NCI-H510A treated with DMSO at 0.1 percent for 48 hours (cell line): ENCODE results near the gene RNU1-3.
"Not testable (repeated sequence)": the region's sequence is repeated elsewhere in the genome, so short reads cannot be mapped to it uniquely, and the experiment has no call there.

Experiments used
- DNase-seq: peaks from one replicate; lab custom pipeline; 2025; lab: John Stamatoyannopoulos, UW

Gene RNU1-3

DNA sequence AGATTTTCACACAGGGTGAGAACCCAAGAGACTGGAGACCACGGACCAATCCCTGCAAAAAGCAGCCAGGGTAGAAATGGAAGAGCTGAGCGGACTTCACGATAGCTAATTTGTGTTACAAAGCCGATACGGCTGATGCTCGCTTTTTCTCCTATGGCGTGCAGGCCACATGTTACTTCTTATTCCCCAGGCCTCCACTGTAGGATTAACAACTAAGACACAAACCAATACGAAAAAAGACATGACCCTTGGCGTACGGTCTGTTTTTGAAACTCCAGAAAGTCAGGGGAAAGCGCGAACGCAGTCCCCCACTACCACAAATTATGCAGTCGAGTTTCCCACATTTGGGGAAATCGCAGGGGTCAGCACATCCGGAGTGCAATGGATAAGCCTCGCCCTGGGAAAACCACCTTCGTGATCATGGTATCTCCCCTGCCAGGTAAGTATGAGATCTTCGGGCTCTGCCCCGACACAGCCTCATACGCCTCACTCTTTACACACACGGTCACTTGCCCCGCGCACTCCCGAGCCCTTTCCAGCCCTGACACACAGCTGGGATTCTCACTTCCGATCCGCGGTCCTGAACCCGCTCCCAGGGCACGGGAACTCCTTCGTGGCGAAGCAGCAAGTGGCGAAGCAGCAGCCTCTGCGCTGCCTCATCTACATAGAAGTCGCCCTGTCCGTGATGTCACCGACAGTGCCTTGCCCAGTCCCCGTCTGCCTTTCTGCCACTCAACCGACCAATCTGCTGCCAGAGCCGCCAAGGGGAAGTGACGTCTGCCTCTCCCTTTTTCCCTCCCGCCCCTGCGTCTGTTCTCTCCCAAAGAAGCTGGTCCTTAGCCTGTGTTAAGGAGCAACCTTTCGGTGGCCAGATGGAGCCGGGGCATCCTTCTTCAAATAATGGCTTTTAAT lies at the start of gene RNU1-3:
RNU1-3 (minus strand) TSS at position 447 of the 912 bp plus-strand sequence.
- DNase-seq: not testable (repeated sequence)

DNA sequence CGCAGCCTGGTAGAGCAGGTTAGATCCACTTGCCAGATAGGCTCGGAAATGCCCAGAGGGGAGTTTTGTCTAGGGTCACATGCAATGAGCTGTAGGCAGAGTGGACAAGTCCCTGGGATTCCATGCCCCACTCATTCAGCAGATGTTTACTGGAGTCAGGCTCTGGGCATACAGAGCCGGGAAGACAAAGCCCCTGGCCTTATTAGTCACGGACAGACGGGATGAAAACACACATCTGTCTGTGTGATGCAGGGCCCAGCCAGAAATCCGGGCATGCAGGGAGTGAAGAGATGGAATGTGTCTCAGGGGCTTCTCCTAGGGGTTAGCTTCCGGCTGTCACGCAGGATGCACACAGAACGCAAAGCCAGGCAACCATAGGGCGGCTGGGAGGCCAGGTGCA lies 46.7 kb upstream of the RNU1-3 start:
- DNase-seq: not testable (repeated sequence)

DNA sequence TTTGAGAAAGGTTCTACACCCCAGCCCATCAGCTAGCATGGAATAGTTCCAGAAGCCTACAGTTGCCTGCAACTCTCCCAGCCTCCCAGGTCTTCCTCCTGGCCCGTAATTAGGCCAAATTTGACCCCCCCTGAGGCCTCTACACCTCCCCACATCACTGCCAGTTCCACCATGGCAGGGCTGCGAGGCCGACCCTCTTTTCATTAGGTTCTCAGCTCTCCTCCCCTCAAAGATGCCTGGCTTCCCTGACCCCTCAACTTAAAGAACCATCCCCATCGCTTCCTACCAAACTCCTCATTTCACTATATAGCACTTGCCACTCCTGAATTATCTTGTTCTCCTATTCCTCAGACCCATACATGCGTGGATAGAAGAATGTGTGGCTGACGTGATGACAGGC lies 46.2 kb upstream of the RNU1-3 start:
- not testable (repeated sequence) for DNase-seq

DNA sequence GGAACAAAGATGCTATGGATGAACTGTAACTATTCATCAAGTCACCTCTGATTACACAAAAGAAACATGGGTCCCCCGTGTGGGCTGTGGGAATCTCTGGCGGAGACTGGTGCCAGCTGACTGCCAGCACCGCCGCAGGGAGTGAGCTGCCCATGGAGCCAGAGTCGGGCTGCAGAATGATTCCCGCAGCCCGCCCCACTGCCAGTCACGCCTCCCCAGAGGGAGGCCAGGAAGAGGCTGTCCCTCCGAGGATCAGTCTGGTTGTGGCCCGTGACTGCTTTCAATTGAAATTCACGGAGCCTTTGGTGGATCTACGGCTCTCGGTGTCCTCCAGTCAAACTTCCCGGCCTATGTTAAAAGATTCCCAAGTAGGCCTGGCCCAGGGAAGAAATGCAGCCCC lies 45.8 kb upstream of the RNU1-3 start:
- DNase-seq: not testable (repeated sequence)

DNA sequence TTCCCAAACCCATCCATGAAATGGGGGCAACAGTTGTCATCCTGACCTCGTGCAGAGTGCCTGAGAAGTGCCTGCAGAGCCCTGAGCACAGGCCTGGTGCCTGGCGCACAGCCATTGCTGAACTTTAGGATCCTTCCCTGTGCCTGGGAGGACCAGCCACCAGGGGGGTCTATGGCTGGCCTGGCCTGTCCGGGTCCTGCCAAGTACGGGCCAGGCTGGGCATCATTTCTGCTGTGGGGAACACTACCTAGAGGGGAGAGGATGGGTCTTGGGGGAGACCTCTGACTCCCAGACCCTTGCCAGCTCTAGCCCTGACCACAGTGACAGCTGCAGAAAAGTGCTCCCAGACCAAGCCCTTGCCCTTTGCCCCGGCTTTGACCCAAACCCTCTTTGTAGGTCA lies 45.4 kb upstream of the RNU1-3 start:
- not testable (repeated sequence) for DNase-seq

DNA sequence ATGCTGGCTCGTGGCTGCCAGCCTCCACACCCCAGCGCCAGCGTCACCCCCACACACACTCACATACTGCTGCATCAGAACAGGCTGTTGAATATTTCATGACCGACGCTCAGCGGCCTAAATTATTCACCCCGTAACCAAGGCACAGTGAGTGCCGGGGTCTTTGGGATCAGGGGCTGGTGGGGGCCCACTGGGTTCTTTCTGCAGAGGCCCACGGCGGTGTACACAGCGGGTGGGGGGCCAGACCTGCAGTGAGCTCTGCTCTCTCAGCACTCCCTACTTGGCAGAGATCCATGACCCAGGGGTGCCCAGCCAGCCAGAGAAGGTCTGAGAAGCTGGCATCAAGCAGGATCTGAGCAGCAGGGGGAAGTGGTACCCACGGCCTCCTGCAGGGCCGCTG lies 43.9 kb upstream of the RNU1-3 start:
- DNase-seq: not testable (repeated sequence)

DNA sequence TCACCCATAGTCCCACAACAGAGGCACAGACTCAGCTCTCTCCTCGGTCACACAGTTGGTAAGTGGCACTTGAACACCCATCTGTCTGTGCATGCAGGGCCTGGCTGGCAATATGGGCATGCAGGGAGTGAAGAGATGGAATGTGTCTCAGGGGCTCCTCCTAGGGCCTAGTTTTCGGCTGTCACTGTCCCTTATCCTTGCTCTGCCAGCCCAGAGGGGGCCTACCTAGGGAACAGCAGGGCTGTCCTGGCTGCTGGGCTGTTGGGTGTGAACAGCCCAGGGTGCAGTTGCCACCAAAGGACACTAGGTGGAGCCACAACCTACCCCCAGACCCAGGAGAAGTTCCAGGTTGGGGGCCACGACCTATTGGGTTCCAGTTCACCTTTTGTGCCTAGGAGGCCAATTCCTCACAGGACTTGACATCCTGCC lies 42.9 kb upstream of the RNU1-3 start:
- peak; percentile 33 for DNase-seq

DNA sequence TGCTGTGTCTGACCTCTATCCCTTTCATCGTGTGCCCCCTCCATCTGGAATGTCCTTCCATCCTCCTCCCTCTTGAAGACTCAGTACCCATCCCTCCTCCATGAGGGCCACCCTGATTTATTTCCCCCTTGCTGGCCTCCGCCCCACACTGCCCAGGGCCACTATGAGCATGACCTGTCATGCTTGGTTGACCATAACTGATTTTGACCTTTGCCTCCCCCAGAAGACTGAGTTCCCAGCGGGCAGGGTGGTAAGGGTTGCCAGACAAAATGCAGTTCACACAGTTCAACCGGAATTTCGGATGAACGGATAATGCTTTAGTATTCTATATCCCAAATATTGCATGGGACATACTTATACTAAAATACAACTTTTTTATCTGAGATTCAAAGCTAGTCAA lies 42.0 kb upstream of the RNU1-3 start:
- not testable (repeated sequence) for DNase-seq

DNA sequence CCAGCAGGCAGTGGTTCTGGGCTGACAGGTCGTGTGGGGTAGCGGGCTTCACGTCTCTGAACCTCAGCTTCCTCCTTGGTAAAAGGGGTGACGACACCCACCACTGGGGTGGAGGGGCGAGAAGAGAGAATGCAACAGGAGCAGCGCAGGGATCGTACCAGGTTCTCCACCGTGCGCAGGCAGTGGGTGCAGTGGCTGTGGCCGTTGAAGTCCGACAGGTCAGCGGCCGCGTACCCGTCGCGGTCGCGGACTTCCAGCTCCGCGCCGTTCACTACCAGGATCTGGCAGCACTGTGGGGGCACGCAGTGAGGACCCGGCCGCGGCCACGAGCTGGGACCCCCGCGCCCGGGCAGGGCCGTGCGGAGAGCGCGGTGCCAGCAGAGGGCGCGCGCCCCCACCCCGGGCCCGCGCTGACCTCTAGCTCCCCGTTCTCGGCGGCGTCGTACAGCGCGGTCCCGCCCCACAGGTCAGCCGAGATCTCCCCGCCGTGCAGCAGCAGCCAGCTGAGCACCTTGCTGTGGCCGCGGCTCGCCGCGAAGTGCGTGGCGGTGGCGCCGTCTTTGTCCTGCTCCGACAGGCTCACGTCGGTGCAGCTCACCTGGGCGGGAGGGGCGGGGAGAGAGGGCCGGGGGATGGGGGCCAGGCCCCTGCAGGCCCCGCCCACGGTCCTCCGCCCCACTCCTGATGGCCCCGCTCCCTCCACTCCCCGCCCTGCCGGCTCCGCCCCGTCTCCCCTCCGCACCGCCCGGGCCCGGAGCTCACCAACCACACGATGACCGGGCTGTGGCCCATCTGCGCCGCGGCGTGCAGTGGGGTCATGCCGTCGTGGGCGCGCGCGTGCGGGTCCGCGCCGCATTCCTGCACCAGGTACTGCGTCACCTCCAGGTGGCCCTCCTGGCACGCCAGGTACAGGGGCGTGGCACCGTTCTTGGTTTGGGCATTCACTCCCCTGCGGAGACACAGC lies 40.7 kb upstream of the RNU1-3 start:
- DNase-seq: not testable (repeated sequence)

DNA sequence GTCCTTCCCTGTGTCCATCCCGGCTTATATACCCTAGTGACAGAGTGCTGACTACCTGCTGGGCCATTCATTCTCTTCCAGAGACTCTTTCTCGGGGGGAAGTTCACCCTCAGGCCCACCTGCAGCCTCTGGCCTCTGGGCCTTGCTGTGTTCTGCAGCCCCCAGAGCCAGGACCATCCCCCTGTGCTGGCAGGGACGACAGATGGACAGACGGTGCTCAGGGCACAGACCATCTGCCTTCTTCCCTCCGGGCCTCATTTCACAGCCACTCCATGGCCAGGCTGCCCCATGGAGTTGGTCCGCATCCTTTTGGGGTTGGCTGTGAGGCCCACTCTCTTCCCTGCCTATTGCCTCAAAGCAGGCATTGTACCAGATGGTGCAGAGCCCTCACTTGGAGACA lies 39.6 kb upstream of the RNU1-3 start:
- not testable (repeated sequence) for DNase-seq

DNA sequence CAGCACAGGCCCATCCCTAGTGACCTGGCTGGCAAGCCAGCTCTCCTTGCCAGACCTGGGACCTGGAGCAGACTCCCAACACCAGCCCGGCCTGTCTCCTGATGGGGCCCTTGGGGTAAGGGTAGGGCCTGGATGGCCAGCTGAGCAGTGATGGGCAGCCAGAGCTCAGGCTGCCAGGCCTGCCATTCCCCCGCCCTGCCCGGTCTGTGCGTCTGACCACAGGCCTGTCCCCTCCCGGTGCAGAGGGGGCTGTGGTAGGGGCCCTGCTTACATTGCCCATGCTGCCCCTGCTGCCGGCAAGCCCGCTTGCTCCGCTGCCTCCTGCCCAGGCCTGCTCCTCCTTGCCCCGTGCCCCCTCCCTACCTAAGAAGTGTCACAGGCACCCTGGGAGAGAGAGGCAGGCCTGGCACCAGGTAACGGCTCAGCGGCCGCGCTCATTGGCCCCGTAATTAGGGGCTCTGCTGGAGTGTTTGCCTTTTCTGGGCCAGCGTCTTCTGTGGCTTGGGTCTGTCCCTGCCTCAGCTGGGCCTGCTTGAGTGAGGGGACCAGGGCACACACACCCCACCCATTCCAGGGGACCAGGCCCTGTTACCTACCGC lies 37.9 kb upstream of the RNU1-3 start:
- not testable (repeated sequence) for DNase-seq

DNA sequence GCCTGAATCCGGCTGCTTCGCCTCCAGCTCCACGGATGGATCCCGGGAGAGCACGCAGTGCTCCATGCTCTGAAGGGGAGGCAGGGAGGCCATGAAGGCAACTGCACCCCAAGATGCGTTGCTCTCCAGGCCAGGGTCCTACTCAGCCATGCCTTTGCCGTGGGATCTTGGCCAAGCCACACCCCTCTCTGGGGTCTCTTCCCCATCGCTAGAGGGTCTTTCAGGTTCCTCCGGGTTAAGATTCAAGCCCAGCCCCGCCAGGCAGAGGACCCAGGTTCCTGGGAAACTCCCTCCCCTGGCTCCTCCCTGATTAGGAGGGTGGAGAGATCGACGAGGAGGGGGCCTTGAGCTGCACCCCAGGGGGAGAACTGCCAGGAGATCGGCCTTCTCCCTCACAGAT lies 37.3 kb upstream of the RNU1-3 start:
- DNase-seq: not testable (repeated sequence)

DNA sequence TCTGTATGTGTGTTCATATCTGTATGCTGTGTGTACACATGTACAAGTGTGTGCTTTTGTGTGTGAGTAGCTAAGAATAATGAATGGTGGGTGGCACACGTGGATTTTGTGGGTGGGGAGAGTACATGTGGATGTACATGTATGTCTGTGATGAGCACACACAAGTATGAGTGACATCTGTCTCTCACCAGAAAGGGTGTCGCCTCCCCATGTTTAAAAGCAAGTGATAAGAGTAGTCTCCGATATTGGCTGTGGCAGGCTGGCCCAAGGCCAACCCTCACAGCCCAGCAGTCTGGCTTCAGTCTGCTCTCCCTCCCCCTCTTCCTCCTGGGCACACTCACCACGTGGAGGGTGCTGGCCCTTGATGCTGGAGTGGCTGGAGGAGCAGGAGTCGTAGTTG lies 36.9 kb upstream of the RNU1-3 start:
- DNase-seq: not testable (repeated sequence)

DNA sequence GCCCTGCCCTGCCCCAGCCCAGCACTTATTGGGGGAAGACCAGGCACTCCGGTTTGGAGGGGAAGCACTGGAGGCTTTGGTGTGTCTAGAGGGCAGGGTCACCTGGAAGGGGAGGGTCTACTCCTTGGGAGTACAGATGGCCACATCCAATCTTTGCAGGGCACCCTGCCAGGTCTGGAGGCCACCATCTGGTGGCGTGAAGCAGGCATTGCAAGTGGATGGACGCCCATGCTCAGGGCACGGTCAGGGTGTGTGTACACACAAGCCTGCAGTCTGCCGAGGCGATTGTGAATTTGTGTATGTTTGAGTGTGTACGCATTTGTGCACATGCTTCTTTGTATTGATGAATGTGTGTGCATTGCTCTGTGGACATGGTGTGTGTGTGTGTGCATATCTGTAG lies 36.4 kb upstream of the RNU1-3 start:
- not testable (repeated sequence) for DNase-seq

DNA sequence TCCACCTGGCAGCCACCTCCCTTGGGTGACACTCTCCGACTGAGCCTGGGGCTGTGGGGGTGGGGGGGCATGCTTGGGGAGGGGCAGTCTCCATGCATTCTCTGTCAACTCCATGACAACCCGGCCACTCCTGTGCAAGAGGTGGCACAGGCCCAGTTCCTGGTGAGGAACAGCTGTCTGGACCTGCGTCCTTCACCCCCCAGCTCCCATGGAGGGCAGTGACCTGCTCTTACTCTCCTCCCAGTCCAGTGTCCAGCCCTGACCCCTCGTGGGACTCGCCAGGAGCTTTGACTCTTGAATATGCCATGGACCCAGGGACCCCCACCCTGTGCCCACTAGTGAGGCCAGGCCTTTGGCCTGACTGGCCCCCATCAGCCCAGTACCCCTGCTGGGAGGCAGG lies 35.5 kb upstream of the RNU1-3 start:
- DNase-seq: not testable (repeated sequence)

DNA sequence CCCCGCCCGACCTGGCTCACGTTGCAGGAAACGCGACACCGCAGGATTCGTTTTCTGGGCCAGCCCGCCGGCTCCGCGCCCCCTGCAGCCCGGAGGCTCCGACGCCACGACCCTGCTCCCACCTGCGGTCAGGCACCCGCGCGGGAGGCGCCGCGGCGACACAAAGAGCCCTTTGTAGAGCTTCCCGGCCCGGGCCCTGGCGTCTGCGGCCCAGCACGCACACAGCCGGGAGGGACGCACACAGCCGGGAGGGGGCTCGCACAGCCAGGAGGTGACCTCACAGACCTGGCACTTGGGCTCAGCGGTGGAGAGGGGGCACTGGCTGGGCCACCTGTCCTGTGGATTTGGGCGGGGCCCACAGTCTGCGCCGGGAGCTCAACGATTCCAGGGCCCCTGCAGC lies 34.4 kb upstream of the RNU1-3 start:
- not testable (repeated sequence) for DNase-seq

DNA sequence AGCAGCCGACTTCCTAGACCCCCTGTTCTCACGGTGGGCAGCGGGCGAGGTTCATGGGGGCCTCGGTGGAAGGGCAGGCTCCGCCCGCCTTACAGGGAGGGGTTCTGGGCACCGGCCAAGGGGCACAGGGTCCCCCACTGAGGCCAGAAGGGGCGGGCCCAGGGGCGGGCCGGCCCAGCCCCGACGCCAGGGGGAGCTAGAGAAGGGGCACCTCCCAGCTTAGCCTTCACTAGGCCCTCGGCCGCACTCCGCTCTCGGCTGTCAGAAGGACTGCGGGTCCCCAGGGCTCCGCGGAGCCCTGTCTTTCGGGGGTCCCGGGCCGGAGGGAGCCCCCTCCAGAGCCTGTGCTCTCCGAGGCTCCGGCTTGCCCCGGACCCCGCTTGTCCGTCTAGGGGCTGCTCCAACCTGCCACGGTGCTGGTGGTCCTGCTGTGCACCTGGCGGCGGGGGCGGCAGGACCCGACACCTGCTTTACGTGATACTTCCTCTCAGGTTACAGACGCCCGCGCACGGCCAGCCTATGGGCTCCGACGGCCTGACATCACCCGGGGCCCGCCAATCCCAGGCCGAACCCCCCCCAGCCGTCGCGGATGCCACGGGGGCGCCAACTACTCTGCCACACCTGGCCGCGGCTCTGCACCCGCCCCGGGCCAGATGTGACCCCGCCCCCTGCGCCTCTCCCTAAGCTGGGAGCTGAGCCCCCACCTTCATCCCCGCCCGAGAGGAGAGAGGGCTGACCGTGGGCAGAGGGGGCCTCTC lies 33.6 kb upstream of the RNU1-3 start:
- not testable (repeated sequence) for DNase-seq

DNA sequence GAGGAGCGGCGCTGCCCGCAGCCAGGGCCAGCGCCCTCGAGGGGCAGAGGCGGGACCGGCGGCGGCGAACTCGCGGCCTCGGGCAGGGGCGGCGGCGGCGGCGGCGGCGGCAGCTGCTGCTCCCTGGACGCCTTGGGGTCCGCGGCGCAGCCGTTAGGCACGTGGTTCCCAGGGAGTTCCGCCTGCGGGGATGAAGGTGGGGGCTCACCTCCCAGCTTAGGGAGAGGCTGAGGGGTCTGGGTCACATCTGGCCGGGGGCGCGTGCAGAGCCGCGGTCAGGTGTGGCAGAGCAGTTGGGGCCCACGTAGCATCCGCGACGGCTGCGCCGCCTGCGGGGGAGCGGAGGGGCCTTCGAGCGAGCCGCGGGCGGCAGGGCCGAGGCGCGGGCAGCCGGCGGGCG lies 32.7 kb upstream of the RNU1-3 start:
- not testable (repeated sequence) for DNase-seq

DNA sequence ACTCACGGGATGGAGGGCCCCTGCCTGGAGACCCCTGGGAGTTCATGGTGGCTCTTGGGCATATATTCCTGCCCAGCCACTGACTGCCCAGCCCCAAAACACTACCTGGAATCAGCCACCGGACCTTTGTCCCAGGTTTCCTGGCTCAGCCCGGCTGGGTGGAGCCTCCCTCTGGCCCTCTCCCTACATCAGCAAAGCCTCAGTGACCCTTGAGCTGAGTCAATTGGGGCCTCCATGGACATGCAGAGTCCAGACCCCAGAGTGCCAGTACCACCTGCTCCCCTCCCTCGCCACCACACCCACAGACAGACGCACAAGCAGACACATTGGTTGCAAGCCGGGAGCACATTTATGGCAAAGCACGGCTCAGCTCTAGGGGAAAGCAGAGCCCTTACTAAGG lies 30.4 kb upstream of the RNU1-3 start:
- not testable (repeated sequence) for DNase-seq

DNA sequence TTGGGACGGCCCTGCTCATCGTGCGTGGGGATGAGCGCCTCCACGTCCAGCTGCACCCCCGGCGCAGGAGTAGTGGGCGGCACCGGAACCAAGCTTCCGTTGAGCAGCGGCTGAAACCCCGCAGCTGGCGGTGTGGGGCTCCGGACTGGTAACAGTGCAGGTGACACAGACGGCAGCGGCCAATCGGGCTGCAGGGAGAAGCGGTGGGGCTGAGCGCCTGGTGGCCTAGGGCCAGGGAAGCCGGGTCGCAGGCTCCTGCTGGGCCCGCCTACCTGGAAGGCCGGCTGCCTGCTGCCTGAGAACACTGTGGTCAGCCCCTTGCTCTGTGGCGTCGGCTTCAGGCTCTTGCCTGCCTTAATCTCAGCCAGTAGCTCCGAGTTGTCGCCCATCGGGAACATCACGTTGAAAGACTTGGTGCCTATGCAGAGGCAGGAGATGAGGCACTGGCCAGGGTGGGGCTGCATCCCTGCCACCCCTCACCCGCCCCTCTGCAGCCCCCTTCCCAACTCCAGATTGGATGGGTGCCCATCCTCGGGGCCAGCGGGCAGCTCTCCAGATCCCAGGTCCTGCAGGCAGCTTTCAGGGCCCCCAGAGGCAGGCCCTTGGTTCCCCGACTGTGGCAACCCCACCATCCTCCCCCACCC lies 29.9 kb upstream of the RNU1-3 start:
- not testable (repeated sequence) for DNase-seq

DNA sequence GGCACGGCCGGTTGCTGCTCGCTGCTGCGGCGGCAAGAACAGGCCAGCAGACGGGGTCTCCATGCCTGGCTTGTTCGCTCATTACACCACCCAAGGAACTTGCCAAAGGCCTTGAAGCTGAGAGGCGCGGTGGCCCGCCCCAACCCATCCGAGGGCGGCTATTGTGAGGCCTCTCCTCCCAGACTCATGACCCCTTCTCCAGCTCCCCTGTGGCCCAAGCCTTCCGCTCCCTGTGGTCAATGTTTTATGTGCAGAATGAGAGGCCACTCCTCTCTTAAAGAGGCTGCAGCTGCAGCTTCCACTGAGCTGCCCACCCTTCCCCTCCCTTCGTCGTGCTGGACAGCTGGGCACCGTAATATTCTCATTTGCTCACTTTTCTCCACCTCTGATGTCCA lies 27.6 kb upstream of the RNU1-3 start:
- not testable (repeated sequence) for DNase-seq
